COLO668 (cell line): ENCODE measurements around the gene TYW3.

Experiments
- DNase-seq: peaks from one replicate; lab custom pipeline; 2025; ENCODE audit not compliant: unreplicated experiment; lab: John Stamatoyannopoulos, UW

TYW3 gene

DNA sequence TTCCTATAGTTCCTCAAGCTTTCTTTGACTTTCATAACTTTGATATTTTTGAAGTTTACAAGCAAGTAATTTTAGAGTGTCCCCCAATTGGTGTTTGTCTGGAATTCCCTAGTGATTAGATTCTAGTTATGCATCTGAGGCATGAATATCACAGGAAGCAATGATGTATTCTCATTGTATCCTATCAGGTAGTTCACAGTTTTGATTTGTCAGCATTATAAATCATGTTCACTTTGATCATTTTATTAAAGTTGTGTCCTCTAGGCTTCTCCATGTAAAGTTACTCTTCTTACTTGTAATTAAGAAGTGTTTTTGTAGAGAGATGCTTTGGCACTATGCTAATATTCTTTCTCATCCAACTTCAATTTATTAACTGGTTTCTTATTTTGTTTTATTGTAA is 53.0 kb downstream of the TYW3 start:
- DNase-seq: no peak

DNA sequence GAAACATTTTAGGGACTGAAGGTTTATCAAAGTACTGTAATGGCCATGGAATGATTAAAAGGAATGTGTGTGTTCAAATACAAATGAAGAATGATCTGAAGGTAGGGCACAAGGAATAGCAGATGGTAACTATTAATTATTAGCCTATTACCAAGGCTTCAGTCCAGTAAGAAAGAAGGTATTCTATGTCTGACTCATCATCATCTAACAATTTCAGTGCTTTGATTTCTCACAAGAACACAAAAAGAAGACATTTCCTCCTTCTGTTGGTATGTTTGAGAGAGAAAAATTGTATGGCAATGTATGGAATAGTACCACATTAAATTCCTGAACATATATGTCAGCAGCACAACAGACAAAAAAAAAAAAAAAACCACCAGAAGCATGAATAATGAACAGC is 57.5 kb downstream of the TYW3 start:
- DNase-seq: no peak

DNA sequence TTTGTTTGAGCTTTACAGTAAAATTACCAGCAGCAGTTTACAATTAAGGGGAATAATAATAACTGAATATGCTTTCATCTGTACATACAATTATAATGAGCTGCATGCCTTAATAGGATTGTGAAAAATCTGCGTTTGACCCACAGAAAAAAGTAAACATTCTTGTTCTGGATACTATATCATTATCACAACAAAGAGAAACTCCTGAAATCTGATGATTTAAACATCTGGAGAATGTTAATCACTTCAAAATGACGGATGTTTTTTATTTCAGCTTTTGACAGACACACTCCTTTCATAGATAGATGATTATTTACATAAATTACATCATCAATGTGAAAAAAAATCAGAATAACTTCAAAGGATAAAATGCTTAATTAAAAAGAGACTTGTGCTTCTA is 58.5 kb downstream of the TYW3 start:
- DNase-seq: no peak

DNA sequence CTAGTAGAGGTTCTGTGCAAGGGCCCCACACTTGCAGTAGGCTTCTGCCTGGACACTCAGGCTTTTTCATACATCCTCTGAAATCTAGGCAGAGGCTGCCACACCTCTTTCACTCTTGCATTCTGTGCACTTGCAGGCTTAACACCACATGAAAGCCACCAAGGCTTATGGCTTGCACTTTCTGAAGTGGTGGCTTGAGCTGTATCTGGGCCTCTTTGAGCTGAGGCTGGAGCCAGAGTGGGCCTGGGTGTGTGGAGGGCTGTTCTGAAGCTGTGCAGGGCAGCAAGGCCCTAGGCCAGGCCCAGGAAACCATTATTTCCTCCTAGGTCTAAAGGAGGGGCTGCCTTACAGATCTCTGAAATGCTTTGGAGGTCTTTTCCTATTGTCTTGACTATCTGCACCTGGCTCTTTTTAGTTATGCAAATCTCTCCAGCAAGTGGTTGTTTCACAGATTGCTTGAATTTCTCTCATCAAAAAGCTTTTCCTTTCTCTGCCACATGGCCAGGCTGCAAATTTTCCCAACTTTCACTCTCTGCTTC is 66.2 kb downstream of the TYW3 start:
- no peak for DNase-seq

DNA sequence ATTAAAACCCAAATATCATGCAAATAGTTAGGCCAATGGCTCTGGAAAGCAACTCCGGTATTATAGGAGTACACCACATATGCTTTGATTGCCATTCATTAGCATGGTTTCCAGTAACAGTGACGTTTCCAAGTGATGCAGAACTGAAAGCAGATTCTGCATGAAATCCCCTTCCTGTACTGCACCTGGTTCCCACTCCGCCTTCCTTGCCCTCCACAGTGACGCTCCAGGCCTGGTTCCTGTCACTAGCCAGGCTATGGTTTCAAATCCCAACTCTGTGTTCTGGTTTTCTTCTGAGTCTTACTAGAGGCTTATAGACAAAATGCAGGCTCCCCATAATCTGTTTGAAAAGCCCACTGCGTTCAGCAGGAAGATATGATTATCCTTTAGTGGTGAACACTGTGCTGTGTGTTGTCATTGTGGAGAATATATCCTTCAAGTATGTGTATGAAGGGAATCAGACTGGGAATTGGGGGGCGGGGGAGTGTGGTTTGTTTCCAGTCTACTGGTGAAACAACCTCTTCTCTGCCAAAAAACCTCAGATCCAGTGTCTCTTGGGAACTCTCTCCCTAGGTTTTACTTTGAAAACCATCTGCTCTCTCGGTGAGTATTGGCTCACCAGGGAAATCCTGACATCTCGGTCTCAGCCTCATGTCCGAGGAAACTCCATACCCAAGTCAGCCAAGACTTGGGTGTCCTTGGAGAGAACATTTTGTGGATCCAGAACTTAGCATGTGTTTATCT is 78.7 kb downstream of the TYW3 start:
- DNase-seq: no peak

DNA sequence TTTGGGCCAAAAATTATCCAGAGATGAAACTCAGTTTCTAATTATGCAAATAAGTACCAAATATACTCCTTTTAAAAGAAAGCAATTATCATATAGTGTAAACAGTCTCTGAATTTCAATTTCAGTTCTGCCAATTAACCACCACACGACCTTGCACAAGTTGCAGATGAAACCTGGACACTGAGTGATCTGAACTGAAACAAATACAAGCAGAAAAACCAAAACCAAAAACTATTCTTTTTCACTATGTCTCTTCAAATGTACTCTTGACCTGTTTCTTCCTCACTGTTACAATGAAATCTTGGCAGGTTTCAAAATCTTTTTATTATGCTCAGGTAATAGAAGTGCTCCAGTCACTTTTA is 79.2 kb downstream of the TYW3 start:
- no peak for DNase-seq
